ENCODE measurements around the gene CDHR4.
"Not testable (repeated sequence)": the region's sequence is repeated elsewhere in the genome, so short reads cannot be mapped to it uniquely, and the experiment has no call there.

Gene CDHR4

GRCh38 chr3:49799761-49800160 lies at the start of gene CDHR4:
Gene CDHR4, minus strand, starts transcription at chr3:49799873. Its CDS starts 61 bp downstream, at chr3:49799812.
- DNase-seq, result no peak

- no peak for DNase-seq
Observed at GRCh38 chr3:49845694-49846093, 46.0 kb upstream of the CDHR4 start.

GRCh38 chr3:49844464-49845183 lies 45.0 kb upstream of the CDHR4 start:
- no peak for DNase-seq

GRCh38 chr3:49842843-49843517 lies 43.3 kb upstream of the CDHR4 start:
- DNase-seq, result no peak

- DNase-seq, result no peak
Observed at GRCh38 chr3:49841806-49842205, 42.1 kb upstream of the CDHR4 start.

GRCh38 chr3:49841126-49841696 lies 41.5 kb upstream of the CDHR4 start:
- DNase-seq, result no peak

GRCh38 chr3:49840388-49840787 lies 40.7 kb upstream of the CDHR4 start:
- no peak for DNase-seq

GRCh38 chr3:49839193-49839809 lies 39.6 kb upstream of the CDHR4 start:
- DNase-seq, result peak; percentile 79

GRCh38 chr3:49831341-49831740 lies 31.7 kb upstream of the CDHR4 start:
- DNase-seq, result no peak

GRCh38 chr3:49826016-49826415 lies 26.3 kb upstream of the CDHR4 start:
- no peak for DNase-seq

GRCh38 chr3:49823131-49823530 lies 23.5 kb upstream of the CDHR4 start:
- DNase-seq, result not testable (repeated sequence)

GRCh38 chr3:49813497-49814174 lies 14.0 kb upstream of the CDHR4 start, which contains the start of gene UBA7:
Gene UBA7, minus strand, starts transcription at chr3:49813953. Its CDS starts 166 bp downstream, at chr3:49813787.
- peak; percentile 33 for DNase-seq

- DNase-seq, result no peak
Observed at GRCh38 chr3:49812916-49813496, 13.3 kb upstream of the CDHR4 start.

- no peak for DNase-seq
Observed at GRCh38 chr3:49807431-49808114, 7.9 kb upstream of the CDHR4 start.

GRCh38 chr3:49806850-49807249 lies 7.2 kb upstream of the CDHR4 start:
- no peak for DNase-seq

- DNase-seq, result no peak
Observed at GRCh38 chr3:49805897-49806701, 6.4 kb upstream of the CDHR4 start.

GRCh38 chr3:49805367-49805782 lies 5.7 kb upstream of the CDHR4 start:
- no peak for DNase-seq

GRCh38 chr3:49804141-49805041 lies 4.7 kb upstream of the CDHR4 start:
- DNase-seq, result no peak

GRCh38 chr3:49803465-49804140 lies 3.9 kb upstream of the CDHR4 start:
- peak; percentile 59 for DNase-seq

Data from activated naive CD4-positive, alpha-beta T cell treated with anti-CD3 and anti-CD28 coated beads, Interleukin-2, amount 50 U/mL, for 16 hours (primary cell).